Ovary (tissue), 9 donors: ENCODE data around the gene MRTFA. TPM values are rescaled to one million over a fixed set of nuclear protein-coding genes. Genes with fewer than 3 reads are reported as not detected.

ENCODE experiments used
- DNase-seq, 5 donors: peaks; one replicate each; pipeline ENCODE4 v3.0.0-alpha.2; 2019 to 2020
- H3K27ac ChIP-seq, 2 donors: fragments of 200-600 bp; one replicate each; pipeline versions ENCODE4 v1.5.1 to v1.8.0; 2019 to 2022
- H3K27me3 ChIP-seq: fragments of 200-600 bp; one replicate; pipeline ENCODE4 v1.8.0; 2022
- H3K36me3 ChIP-seq: fragments of 200-600 bp; sonication (generic); one replicate; pipeline ENCODE4 v1.5.1; 2019
- H3K4me1 ChIP-seq: one replicate; pipeline ENCODE4 v1.8.1; 2013; ENCODE audit warnings: mild to moderate bottlenecking, moderate library complexity; ENCODE audit not compliant: insufficient read depth
- H3K4me3 ChIP-seq: fragments of 200-600 bp; sonication (generic); one replicate; pipeline ENCODE4 v1.5.1; 2017
- H3K9me3 ChIP-seq, 2 donors: fragments of 200-600 bp in 1 of 2; sonication (generic) in 1 of 2; one replicate each; pipeline versions ENCODE4 v1.5.1 to v1.8.1; 2013 to 2019; ENCODE audit warnings: mild to moderate bottlenecking in 1 of 2, moderate library complexity in 1 of 2
- EP300 ChIP-seq: sonication (generic); formaldehyde crosslinking; IDR thresholded peaks from one replicate; pipeline ENCODE4 v1.6.1; 2017; ENCODE audit warnings: antibody characterized with exemption
- POLR2A ChIP-seq: fragments of 450-650 bp; IDR thresholded peaks from one replicate; pipeline ENCODE4 v1.6.1; 2017; ENCODE audit warnings: antibody characterized with exemption, mild to moderate bottlenecking, moderate library complexity
- WGBS, 3 donors: extraction: QIAGEN DNeasy Blood & Tissue Kit in 1 of 3; methylation state at CpG; one replicate each; pipeline versions ENCODE4 v1.1.5 to v1.1.7; 2013 to 2017; 5-methylcytosine and 5-hydroxymethylcytosine counted together
- intact Hi-C, 4 donors: fragments of 100-400 bp; cut with DNase I; formaldehyde crosslinking; loops; one replicate each; pipeline versions ENCODE4 v1.11.0 to v1.15.1; 2022 to 2023
- polyA plus RNA-seq, 2 donors: library from polyadenylated mRNA; stranded (reverse); fragments of 200-250 nt in 1 of 2; fragments of 350-450 nt in 1 of 2; fragmentation: Illumina TruSeq in 1 of 2; extraction: RNeasy Lipid Tissue Mini Kit (QIAGEN cat#74804) in 1 of 2; gene quantifications; one replicate each; pipeline ENCODE4 v1.2.3, GENCODE V29; 2013 to 2014
- total RNA-seq, 7 donors: library from RNA; depleted of rRNA in 2 of 7; stranded (reverse); fragments of >200 nt in 2 of 7; fragmentation: NEBNext Ultra II Directional in 3 of 7; extraction: Animal tissue kit (Norgen Biotek cat#: 25700) in 3 of 7; gene quantifications; one replicate each; pipeline versions ENCODE4 v1.1.0 to v1.2.4, GENCODE V29; 2016 to 2023
- TF ChIP-seq, protein P1 (sequence below), 3 donors: fragments of 450-650 bp in 2 of 3; fragments of 200-600 bp in 1 of 3; IDR thresholded peaks; one replicate each; pipeline versions ENCODE4 v1.5.1 to v1.8.0; 2016 to 2022; ENCODE audit warnings: antibody characterized with exemption in 3 of 3, mild to moderate bottlenecking in 1 of 3
- donor health status: DM: no; HTN: no; CAD: no; lungs with moderate emphysema.
- donor health status: DM: no; HTN: no; CAD: no.
- donor health status: Bipolar disorder and iron deficiency.
- donor health status: DM: yes; HTN: yes; CAD: no.
- donor health status: DM: no; HTN: no; CAD: no.
- donor health status: DM: yes; HTN: yes; CAD: no.

Gene MRTFA
- total and polyA plus RNA-seq, 9 donors: 15.4 to 59.7 (median 54.9) TPM

GRCh38 chr22:40638261-40638660 is 1.7 kb upstream of the MRTFA start:
- Histone ChIP-seq H3K36me3 (no peaks in the 10 kb centered on the region), H3K4me3 (no peak overlapping the region), H3K27me3 (no peaks in the 10 kb centered on the region), H3K4me1 (no peaks in the 10 kb centered on the region), H3K27ac (no peak overlapping the region), H3K9me3 (no peaks in the 10 kb centered on the region)
- no peak for DNase-seq
- TF ChIP-seq EP300 (no peak), POLR2A (no peak)
- TF ChIP-seq, protein P1, sequence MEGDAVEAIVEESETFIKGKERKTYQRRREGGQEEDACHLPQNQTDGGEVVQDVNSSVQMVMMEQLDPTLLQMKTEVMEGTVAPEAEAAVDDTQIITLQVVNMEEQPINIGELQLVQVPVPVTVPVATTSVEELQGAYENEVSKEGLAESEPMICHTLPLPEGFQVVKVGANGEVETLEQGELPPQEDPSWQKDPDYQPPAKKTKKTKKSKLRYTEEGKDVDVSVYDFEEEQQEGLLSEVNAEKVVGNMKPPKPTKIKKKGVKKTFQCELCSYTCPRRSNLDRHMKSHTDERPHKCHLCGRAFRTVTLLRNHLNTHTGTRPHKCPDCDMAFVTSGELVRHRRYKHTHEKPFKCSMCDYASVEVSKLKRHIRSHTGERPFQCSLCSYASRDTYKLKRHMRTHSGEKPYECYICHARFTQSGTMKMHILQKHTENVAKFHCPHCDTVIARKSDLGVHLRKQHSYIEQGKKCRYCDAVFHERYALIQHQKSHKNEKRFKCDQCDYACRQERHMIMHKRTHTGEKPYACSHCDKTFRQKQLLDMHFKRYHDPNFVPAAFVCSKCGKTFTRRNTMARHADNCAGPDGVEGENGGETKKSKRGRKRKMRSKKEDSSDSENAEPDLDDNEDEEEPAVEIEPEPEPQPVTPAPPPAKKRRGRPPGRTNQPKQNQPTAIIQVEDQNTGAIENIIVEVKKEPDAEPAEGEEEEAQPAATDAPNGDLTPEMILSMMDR (IDR thresholded peaks at IDR 0.05): no peak
- intact Hi-C loops: loop anchor here in 2 of 4 donors (10.0 kb wide), 2 partner anchors 113 to 123 kb away; no protein-coding TSS in a partner anchor
- WGBS, 3 donors: 97% methylated on average over 17 of the region's 17 CpGs

DNA sequence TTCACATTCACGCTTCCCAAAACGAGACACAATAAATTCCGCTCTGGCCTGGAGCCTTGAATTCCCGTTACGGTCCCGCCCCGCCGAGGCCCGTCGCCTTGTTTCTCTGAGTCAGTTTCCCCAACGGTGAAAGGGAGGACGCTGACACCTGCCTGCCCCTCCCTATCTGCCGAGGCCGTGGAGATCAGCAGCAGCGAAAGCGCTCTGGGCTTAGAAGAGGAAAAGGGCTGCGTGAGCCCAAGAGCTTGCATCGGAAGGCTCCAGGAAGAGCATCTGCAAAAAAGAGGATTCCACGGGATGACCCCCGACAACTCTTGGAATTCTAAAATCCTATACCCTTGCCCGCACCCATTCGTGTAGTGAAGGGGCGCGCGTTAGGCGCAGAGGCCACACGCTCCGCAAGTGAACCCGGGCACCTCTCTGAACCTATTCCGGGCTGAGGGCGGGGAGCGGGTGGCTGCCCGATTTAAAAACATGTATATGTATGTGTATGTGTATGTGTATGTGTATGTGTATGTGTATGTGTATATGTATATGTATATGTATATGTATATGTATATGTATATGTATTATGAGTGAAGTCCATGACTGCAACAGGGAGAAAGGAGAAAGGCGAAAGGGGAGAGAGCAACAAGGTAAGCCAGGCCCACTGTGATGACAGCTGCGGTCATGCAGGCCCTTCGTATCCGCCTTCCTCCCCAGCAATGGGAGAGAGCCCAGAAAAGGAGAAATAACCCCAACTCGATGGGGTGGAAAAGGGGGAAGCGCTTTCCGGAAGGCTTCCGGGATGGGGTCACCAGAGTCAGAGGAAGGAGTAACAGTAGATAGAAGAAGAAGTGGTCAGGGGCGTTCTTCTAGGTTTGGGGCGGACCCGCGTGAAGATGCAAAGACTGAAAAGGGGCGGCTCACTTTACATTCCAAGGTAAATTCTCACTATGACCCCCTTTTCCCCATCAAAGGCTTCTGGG is 948 bp upstream of the MRTFA start:
- H3K36me3 ChIP-seq: no peaks in the 10 kb centered on the region
- no peaks in the 10 kb centered on the region for H3K9me3 ChIP-seq
- H3K4me3 ChIP-seq: peak overlapping the region; percentile 72
- TF ChIP-seq EP300 (peak; percentile 70), POLR2A (peak; percentile 44)
- TF ChIP-seq, protein P1 (IDR thresholded peaks at IDR 0.05): no peak
- intact Hi-C loops: loop anchor here in 2 of 4 donors (10.0 kb wide), 2 partner anchors 113 to 123 kb away; no protein-coding TSS in a partner anchor
- peak overlapping the region; percentile 72 to 81 for H3K27ac ChIP-seq
- WGBS, 3 donors: 21 to 24% (median 22%) methylated on average over 46 of the region's 46 CpGs
- no peaks in the 10 kb centered on the region for H3K4me1 ChIP-seq
- DNase-seq: no peak
- H3K27me3 ChIP-seq: no peaks in the 10 kb centered on the region

DNA sequence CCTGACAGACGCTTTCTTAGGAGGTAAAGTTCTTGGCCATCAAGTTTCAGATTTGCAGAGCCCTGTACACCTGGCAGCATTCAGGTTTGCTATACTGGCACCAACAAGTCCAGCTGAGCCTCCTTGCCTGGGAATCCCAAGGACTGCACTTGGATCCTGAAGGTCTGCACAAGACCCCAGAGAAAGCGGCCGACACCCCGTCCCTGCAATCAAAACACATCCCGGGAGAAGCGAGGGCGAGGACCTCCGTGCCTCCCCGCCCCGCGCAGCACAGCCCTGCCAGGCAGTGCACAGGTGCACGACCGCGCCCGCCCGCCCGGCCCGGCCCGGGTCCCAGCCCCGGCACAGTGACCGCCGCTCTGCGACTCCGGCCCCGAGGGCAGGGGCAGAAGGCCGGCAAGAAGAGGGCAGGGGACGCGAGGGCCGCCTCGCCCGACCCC is 559 bp downstream of the MRTFA start:
- TF ChIP-seq EP300 (no peak), POLR2A (no peak)
- TF ChIP-seq, protein P1 (IDR thresholded peaks at IDR 0.05): no peak
- Histone ChIP-seq H3K9me3 (no peaks in the 10 kb centered on the region), H3K4me1 (no peaks in the 10 kb centered on the region), H3K4me3 (peak overlapping the region; percentile 99), H3K36me3 (no peaks in the 10 kb centered on the region), H3K27ac (peak overlapping the region; percentile 90 to 93), H3K27me3 (no peaks in the 10 kb centered on the region)
- intact Hi-C loops: loop anchor here in 2 of 4 donors (10.0 kb wide), 2 partner anchors 111 to 121 kb away; no protein-coding TSS in a partner anchor
- WGBS, 3 donors: 0% methylated on average over 5 to 31 of the region's 31 CpGs
- peak in 1 of 5 donors; percentile 50 for DNase-seq

DNA sequence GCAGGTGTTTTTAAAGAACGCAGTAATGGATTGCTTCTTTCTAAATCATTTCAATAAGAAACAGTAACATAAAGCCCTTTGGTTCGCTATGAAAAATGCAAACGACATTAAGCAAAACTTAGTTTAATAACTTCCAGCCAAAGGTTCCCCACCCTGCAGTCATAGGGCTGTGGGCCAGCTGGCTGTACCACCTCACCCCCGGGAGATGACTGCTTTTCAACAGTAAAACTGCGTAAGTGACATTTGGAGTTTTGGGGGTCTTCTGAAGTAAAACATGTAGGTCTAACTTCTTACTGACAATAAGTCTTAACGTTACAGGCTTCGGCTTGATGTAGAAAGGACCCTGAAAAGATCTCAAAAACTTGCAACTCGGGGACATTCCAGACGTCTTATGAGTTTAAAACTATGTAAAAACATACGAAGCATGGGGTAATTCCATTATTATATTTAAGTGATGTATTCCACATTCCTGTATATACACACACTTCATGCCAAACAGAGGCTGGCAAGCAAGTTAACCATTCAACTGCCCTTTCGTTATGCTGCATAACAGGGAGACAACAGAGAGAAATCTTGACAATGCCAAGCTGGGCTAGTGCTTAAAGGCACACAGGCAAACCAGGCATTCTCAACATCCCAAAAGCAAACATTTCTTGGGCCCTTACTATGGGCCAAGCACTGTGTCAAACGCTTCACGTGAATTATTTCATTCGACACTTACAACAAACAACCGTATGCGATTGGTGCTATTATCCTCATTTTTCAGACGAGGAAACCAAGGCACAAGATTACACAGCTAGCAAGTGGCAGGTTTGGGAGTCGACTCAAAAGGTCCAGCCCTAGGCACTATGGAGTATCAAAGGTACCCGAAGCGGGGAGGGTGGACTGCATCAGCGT is 1.2 kb downstream of the MRTFA start:
- peak in 2 of 5 donors; percentile 61 to 65 for DNase-seq

More for the DNA sequence above, 1.2 kb downstream of the MRTFA start:
- Histone ChIP-seq H3K36me3 (no peaks in the 10 kb centered on the region), H3K27me3 (no peaks in the 10 kb centered on the region), H3K4me3 (peak overlapping the region; percentile 99), H3K4me1 (no peaks in the 10 kb centered on the region), H3K27ac (peak overlapping the region; percentile 90 to 93), H3K9me3 (no peaks in the 10 kb centered on the region)
- 4 to 9% (median 8%) methylated on average over 21 of the region's 21 CpGs for WGBS, 3 donors
- no peak for TF ChIP-seq POLR2A
- TF ChIP-seq EP300: no peak
- TF ChIP-seq, protein P1 (IDR thresholded peaks at IDR 0.05): no peak
- intact Hi-C loops: loop anchor here in 2 of 4 donors (10.0 kb wide), 2 partner anchors 110 to 120 kb away; no protein-coding TSS in a partner anchor
